ENCODE data around the gene RELN.

GRCh38 chr7:103964269-103964668 lies 25.2 kb downstream of the RELN start:
- TF ChIP-seq EZH2 (IDR thresholded peaks at IDR 0.05; ENCODE audit: borderline replicate concordance, low read length) (no peak), CTCF (IDR thresholded peaks at IDR 0.05; ENCODE audit: low read length) (no peak)

Data from OCI-LY1 (cell line).